Endothelial cell (in vitro differentiated cells): ENCODE results near the gene AKT3. TPM values are rescaled to one million over a fixed set of nuclear protein-coding genes. Genes with fewer than 3 reads are reported as not detected.

Source experiments
- DNase-seq: peaks from one replicate; pipeline ENCODE4 v3.0.0; 2021; ENCODE audit warnings: low spot score
- H3K27ac Mint-ChIP-seq: one replicate; pipeline ENCODE4 v1.8.0; 2021; ENCODE audit warnings: mixed read lengths, inconsistent platforms; ENCODE audit not compliant: unreplicated experiment
- H3K27me3 Mint-ChIP-seq: one replicate; pipeline ENCODE4 v1.8.0; 2021; ENCODE audit warnings: mild to moderate bottlenecking, moderate library complexity, mixed read lengths, inconsistent platforms; ENCODE audit not compliant: unreplicated experiment
- H3K36me3 Mint-ChIP-seq: one replicate; pipeline ENCODE4 v1.8.0; 2021; ENCODE audit warnings: mild to moderate bottlenecking, low read depth, mixed read lengths, inconsistent platforms; ENCODE audit not compliant: unreplicated experiment
- H3K4me1 Mint-ChIP-seq: one replicate; pipeline ENCODE4 v1.8.0; 2021; ENCODE audit warnings: mild to moderate bottlenecking, mixed read lengths, inconsistent platforms; ENCODE audit not compliant: unreplicated experiment
- H3K4me3 Mint-ChIP-seq: one replicate; pipeline ENCODE4 v1.8.0; 2021; ENCODE audit warnings: mild to moderate bottlenecking, mixed read lengths, inconsistent platforms; ENCODE audit not compliant: unreplicated experiment
- H3K9me3 Mint-ChIP-seq: one replicate; pipeline ENCODE4 v1.8.0; 2021; ENCODE audit warnings: mixed read lengths, inconsistent platforms; ENCODE audit not compliant: unreplicated experiment
- CTCF ChIP-seq: fragments of 200-600 bp; sonication (generic); IDR thresholded peaks from one replicate; pipeline ENCODE4 v1.5.0; 2021; ENCODE audit warnings: antibody characterized with exemption; ENCODE audit not compliant: unreplicated experiment
- total RNA-seq: library from RNA; stranded (reverse); fragmentation: NEBNext Ultra II Directional; extraction: Animal tissue kit (Norgen Biotek cat#: 25700); gene quantifications from one replicate; pipeline ENCODE4 v1.2.1, GENCODE V29; 2021; ENCODE audit not compliant: unreplicated experiment

AKT3 gene
- total RNA-seq, 1 donor from 2014 or later: 87.3 TPM

DNA sequence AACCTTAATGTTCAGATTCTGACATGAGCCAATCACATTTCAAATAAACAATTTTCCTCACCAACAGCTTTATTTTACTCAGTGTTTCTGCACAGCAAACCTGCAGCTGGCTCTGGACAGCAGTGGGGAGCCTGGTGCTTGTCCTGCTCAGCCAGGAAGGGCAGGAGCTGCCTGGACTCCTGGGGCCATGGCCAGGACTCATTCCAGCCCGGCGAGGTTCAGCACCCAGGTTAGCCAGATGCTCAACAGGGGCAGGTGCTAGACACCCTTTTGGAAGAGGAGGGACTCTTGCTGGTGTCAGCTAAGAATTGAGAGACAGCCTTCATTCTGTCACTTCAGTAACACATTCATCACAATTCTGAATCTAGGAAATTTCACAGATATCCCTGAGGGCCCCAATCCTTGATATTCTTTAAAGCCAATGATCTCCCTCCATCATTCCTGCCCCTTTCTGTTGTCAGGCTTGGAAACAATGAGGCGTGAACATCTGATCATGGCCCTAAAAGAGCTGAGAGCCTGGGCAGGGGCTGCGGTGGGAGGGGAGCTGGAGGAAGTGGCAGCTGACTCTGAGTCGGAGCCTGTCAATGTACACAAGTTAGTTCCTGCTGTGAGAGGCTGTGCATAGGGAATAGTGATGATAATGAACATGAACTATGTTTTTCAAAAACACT lies 342.9 kb downstream of the AKT3 start:
- Mint-ChIP-seq H3K4me1 (peaks cover 35% of the 10 kb centered on the region), H3K36me3 (peaks cover 18% of the 10 kb centered on the region), H3K9me3 (no peaks in the 10 kb centered on the region), H3K27ac (no peak overlapping the region), H3K4me3 (no peak overlapping the region), H3K27me3 (peaks cover 5% of the 10 kb centered on the region)
- TF ChIP-seq CTCF: no peak
- no peak for DNase-seq

GRCh38 chr1:243505986-243506689 lies 343.9 kb downstream of the AKT3 start:
- no peak overlapping the region for H3K4me3 Mint-ChIP-seq
- peaks cover 5% of the 10 kb centered on the region for H3K27me3 Mint-ChIP-seq
- peak overlapping the region; percentile 81 for H3K27ac Mint-ChIP-seq
- peaks cover 18% of the 10 kb centered on the region for H3K36me3 Mint-ChIP-seq
- no peak for DNase-seq
- H3K4me1 Mint-ChIP-seq: peaks cover 35% of the 10 kb centered on the region
- H3K9me3 Mint-ChIP-seq: no peaks in the 10 kb centered on the region
- TF ChIP-seq CTCF: no peak

- peaks cover 15% of the 10 kb centered on the region for H3K36me3 Mint-ChIP-seq
- peaks cover 4% of the 10 kb centered on the region for H3K27me3 Mint-ChIP-seq
- H3K4me1 Mint-ChIP-seq: peaks cover 32% of the 10 kb centered on the region
- DNase-seq: no peak
- no peaks in the 10 kb centered on the region for H3K9me3 Mint-ChIP-seq
- H3K27ac Mint-ChIP-seq: no peak overlapping the region
- no peak for TF ChIP-seq CTCF
- no peak overlapping the region for H3K4me3 Mint-ChIP-seq
Observed at GRCh38 chr1:243503155-243503554, 346.9 kb downstream of the AKT3 start.

DNA sequence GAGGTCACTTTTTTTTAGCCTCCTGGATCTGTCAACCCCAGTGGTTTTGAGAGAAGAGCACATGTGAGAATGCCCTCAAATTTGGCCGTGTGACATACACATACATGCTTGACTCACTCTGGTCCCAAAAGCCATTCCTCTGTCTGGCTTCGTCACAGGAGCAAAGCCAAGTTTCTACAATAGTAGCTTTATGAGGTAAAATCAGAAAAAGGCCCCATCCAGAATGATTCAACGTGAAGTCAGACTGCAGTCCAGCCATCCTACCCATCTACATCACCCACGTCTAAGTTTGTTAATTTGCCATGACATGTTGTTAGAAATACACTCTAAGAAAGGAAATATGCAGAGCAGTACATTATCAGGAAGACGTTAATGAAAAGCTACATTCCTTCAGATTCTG lies 349.0 kb downstream of the AKT3 start:
- TF ChIP-seq CTCF: no peak
- Mint-ChIP-seq H3K4me1 (peaks cover 13% of the 10 kb centered on the region), H3K4me3 (peak overlapping the region; percentile 32), H3K36me3 (peaks cover 20% of the 10 kb centered on the region), H3K27ac (no peak overlapping the region), H3K27me3 (peaks cover 3% of the 10 kb centered on the region), H3K9me3 (no peaks in the 10 kb centered on the region)
- DNase-seq: no peak

- H3K4me1 Mint-ChIP-seq: peaks cover 10% of the 10 kb centered on the region
- no peak for TF ChIP-seq CTCF
- peaks cover 22% of the 10 kb centered on the region for H3K36me3 Mint-ChIP-seq
- H3K9me3 Mint-ChIP-seq: no peaks in the 10 kb centered on the region
- no peak overlapping the region for H3K27ac Mint-ChIP-seq
- no peak overlapping the region for H3K4me3 Mint-ChIP-seq
- H3K27me3 Mint-ChIP-seq: peaks cover 3% of the 10 kb centered on the region
- DNase-seq: no peak
Observed at GRCh38 chr1:243500512-243500911, 349.5 kb downstream of the AKT3 start.
